ENCODE results near the gene MESD.

Gene MESD

DNA sequence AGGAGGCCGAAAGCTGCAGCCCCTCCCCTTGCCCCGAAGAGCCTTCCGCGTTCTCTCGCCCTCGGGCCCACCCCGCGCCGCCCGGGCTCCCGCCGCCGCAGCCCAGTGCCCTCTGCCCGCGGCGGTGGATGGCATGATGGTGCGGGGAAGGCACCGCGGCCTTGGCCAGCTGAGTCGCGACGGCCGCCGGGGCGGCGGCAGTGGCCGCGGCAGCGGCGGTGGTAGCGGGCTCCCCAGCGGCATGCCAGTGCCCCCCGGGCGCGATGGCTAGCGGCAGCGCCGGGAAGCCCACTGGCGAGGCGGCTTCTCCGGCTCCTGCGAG, 12.4 kb upstream of the MESD start:
- Histone ChIP-seq H3K9me3 (ENCODE audit: control insufficient read depth, low read length) (no peaks in the 10 kb centered on the region), H3K27me3 (ENCODE audit: control insufficient read depth, insufficient read depth, low read length, poor library complexity, severe bottlenecking) (peaks cover 29% of the 10 kb centered on the region), H3K4me1 (ENCODE audit: control insufficient read depth, insufficient read depth, low read length) (no peaks in the 10 kb centered on the region), H3K36me3 (ENCODE audit: control insufficient read depth, insufficient read depth, low read length) (no peaks in the 10 kb centered on the region), H3K27ac (ENCODE audit: insufficient read depth, low read depth, low read length, poor library complexity, severe bottlenecking) (no peak overlapping the region), H3K4me3 (ENCODE audit: insufficient read depth, low read depth, low read length) (peak overlapping the region; percentile 91)
- WGBS, 2 experiments = 1 to 2% methylated on average over 42 of the region's 42 CpGs

DNA sequence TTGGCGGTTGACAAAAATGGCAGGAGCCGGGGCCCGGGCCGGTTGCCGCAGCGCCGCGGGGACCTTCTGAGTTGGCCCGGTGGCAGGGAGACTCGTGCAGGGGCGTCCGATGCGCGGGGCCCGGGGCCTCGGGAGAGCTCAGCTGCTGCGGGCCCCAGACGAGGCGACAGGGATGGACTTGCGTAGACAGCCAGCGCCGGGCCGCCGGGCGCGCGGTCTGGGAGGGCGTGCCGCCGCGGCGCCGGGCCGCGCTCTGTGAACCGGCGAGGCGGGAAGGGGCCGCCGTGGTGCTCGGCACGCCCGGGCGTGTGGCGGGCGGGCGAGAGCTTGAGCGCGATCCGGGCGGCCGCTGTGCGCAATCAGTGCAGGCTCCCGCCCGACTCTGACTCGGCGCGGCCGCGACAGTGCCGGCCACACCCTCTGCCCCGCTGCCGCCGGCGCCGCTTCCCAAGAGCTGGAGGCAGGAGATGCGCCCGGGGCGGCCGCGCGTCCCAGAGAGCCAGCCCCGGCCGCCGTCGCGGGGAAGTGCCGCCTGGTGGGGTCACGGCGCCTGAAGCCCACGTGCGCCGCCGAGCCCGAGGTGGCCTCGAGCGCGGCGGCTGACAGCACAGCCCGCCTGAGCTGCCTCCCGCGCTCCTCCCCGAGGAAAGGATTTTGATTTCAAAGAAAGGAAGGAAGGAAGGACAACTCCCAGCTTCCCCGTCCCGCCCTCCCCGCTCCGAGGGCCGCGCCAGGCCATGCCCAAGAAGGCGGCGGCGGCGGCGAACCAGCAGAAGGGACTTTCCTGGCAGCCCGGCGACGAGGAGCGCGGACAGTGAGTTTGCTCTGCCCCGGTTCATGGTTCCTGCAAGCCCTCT, 11.8 kb upstream of the MESD start:
- Histone ChIP-seq H3K27ac (ENCODE audit: insufficient read depth, low read depth, low read length, poor library complexity, severe bottlenecking) (peak overlapping the region; percentile 72), H3K36me3 (ENCODE audit: control insufficient read depth, insufficient read depth, low read length) (no peaks in the 10 kb centered on the region), H3K4me3 (ENCODE audit: insufficient read depth, low read depth, low read length) (peak overlapping the region; percentile 91), H3K27me3 (ENCODE audit: control insufficient read depth, insufficient read depth, low read length, poor library complexity, severe bottlenecking) (peaks cover 29% of the 10 kb centered on the region), H3K4me1 (ENCODE audit: control insufficient read depth, insufficient read depth, low read length) (no peaks in the 10 kb centered on the region), H3K9me3 (ENCODE audit: control insufficient read depth, low read length) (no peaks in the 10 kb centered on the region)
- 0% methylated on average over 110 of the region's 110 CpGs for WGBS, 2 experiments

- Histone ChIP-seq H3K36me3 (ENCODE audit: control insufficient read depth, insufficient read depth, low read length) (no peaks in the 10 kb centered on the region), H3K27me3 (ENCODE audit: control insufficient read depth, insufficient read depth, low read length, poor library complexity, severe bottlenecking) (peaks cover 29% of the 10 kb centered on the region), H3K4me1 (ENCODE audit: control insufficient read depth, insufficient read depth, low read length) (no peaks in the 10 kb centered on the region), H3K27ac (ENCODE audit: insufficient read depth, low read depth, low read length, poor library complexity, severe bottlenecking) (peak within 1 kb of the TSS; percentile 72), H3K4me3 (ENCODE audit: insufficient read depth, low read depth, low read length) (peak within 1 kb of the TSS; percentile 91), H3K9me3 (ENCODE audit: control insufficient read depth, low read length) (no peaks in the 10 kb centered on the region)
- 0 to 1% methylated on average over 66 of the region's 66 CpGs for WGBS, 2 experiments
Observed at GRCh38 chr15:81000624-81001151, 11.1 kb upstream of the MESD start, which contains the start of gene TLNRD1. Gene TLNRD1 (plus strand): TSS chr15:81000923. CDS start chr15:81002272, 1,349 bp downstream.

DNA sequence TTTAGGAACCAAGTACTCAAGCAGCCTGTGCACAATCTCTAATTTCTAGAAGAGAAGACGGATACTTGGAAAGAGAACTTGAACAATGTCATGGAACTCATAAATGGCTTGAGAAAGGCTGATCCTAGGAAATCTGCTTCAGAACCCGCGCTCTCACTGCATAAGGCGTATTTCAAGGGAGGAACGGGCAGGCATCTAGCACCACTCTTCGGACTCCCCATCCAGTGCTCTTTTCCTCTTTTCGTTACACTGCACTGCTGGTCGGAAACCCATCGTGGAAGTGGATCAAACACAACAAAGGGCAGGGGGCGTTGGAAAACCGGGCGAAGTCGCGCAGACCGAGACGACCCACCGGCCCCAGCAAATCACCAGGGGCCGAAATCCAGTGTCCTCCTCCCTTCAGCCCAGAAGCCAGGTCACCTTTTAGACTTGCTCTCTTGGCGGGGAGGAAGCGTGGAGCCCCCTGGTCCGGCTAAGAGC, 10.6 kb upstream of the MESD start:
- Histone ChIP-seq H3K27ac (ENCODE audit: insufficient read depth, low read depth, low read length, poor library complexity, severe bottlenecking) (peak overlapping the region; percentile 22), H3K36me3 (ENCODE audit: control insufficient read depth, insufficient read depth, low read length) (no peaks in the 10 kb centered on the region), H3K9me3 (ENCODE audit: control insufficient read depth, low read length) (no peaks in the 10 kb centered on the region), H3K4me3 (ENCODE audit: insufficient read depth, low read depth, low read length) (peak overlapping the region; percentile 91), H3K27me3 (ENCODE audit: control insufficient read depth, insufficient read depth, low read length, poor library complexity, severe bottlenecking) (peaks cover 29% of the 10 kb centered on the region), H3K4me1 (ENCODE audit: control insufficient read depth, insufficient read depth, low read length) (no peaks in the 10 kb centered on the region)
- WGBS, 2 experiments = 13 to 14% methylated on average over 21 of the region's 21 CpGs

DNA sequence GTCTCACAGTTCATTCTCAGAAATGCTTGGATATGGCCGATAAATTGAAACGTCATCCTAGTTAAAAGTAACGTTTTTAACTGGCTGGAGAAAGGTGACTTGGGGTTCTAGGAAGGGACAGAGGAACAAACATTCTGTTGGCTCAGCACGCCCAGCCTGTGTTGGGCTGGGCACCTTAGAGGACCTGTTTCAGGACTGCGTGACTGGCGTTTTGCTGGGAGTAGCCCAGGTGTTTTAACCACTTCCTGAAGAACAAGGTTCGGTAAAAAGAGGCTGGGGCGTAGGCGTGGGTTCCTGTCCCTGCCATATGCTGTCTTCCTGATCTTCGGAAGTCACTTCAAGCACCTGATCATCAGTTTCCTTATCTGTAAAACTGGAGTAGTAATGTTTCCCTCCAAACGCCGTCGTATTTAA, 10.0 kb upstream of the MESD start:
- 88 to 91% methylated on average over 13 of the region's 13 CpGs for WGBS, 2 experiments
- Histone ChIP-seq H3K4me3 (ENCODE audit: insufficient read depth, low read depth, low read length) (peak overlapping the region; percentile 91), H3K4me1 (ENCODE audit: control insufficient read depth, insufficient read depth, low read length) (no peaks in the 10 kb centered on the region), H3K9me3 (ENCODE audit: control insufficient read depth, low read length) (no peaks in the 10 kb centered on the region), H3K27me3 (ENCODE audit: control insufficient read depth, insufficient read depth, low read length, poor library complexity, severe bottlenecking) (peaks cover 29% of the 10 kb centered on the region), H3K27ac (ENCODE audit: insufficient read depth, low read depth, low read length, poor library complexity, severe bottlenecking) (no peak overlapping the region), H3K36me3 (ENCODE audit: control insufficient read depth, insufficient read depth, low read length) (no peaks in the 10 kb centered on the region)

- Histone ChIP-seq H3K9me3 (ENCODE audit: control insufficient read depth, low read length) (no peaks in the 10 kb centered on the region), H3K4me1 (ENCODE audit: control insufficient read depth, insufficient read depth, low read length) (no peaks in the 10 kb centered on the region), H3K36me3 (ENCODE audit: control insufficient read depth, insufficient read depth, low read length) (no peaks in the 10 kb centered on the region), H3K27ac (ENCODE audit: insufficient read depth, low read depth, low read length, poor library complexity, severe bottlenecking) (no peak overlapping the region), H3K27me3 (ENCODE audit: control insufficient read depth, insufficient read depth, low read length, poor library complexity, severe bottlenecking) (peaks cover 29% of the 10 kb centered on the region), H3K4me3 (ENCODE audit: insufficient read depth, low read depth, low read length) (no peak overlapping the region)
- WGBS, 2 experiments = 50 to 79% methylated on average over 1 of the region's 1 CpG
Observed at GRCh38 chr15:80998251-80998650, 8.6 kb upstream of the MESD start.

DNA sequence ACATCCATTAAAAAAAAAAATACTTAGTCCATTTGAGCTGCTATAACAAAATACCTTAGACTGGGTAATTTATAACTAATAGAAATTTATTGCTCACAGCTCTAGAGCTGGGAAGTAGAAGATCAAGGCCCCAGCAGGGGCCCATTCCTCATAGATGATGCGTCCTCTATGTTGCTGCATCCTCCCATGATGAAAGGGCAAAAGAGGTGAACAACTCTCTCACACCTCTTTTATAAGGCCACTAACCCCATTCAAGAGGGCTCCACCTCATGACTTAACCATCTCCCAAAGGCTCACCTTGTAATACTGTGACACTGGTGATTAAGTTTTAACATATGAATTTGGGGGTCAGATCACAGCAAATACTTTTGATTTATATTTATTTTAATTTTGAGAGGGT, 8.1 kb upstream of the MESD start:
- no peak overlapping the region for H3K27ac ChIP-seq (ENCODE audit: insufficient read depth, low read depth, low read length, poor library complexity, severe bottlenecking)
- H3K4me3 ChIP-seq (ENCODE audit: insufficient read depth, low read depth, low read length) = no peak overlapping the region
- H3K4me1 ChIP-seq (ENCODE audit: control insufficient read depth, insufficient read depth, low read length) = no peaks in the 10 kb centered on the region
- H3K27me3 ChIP-seq (ENCODE audit: control insufficient read depth, insufficient read depth, low read length, poor library complexity, severe bottlenecking) = peaks cover 27% of the 10 kb centered on the region
- 90 to 100% methylated on average over 1 of the region's 1 CpG for WGBS, 2 experiments
- H3K9me3 ChIP-seq (ENCODE audit: control insufficient read depth, low read length) = no peaks in the 10 kb centered on the region
- H3K36me3 ChIP-seq (ENCODE audit: control insufficient read depth, insufficient read depth, low read length) = no peaks in the 10 kb centered on the region

GRCh38 chr15:80996247-80996646, 6.6 kb upstream of the MESD start:
- 83% methylated on average over 1 of the region's 1 CpG; no CpG with 5 or more reads in 1 of the 2 experiments for WGBS, 2 experiments
- no peaks in the 10 kb centered on the region for H3K36me3 ChIP-seq (ENCODE audit: control insufficient read depth, insufficient read depth, low read length)
- H3K9me3 ChIP-seq (ENCODE audit: control insufficient read depth, low read length) = no peaks in the 10 kb centered on the region
- no peak overlapping the region for H3K27ac ChIP-seq (ENCODE audit: insufficient read depth, low read depth, low read length, poor library complexity, severe bottlenecking)
- H3K4me3 ChIP-seq (ENCODE audit: insufficient read depth, low read depth, low read length) = no peak overlapping the region
- H3K4me1 ChIP-seq (ENCODE audit: control insufficient read depth, insufficient read depth, low read length) = no peaks in the 10 kb centered on the region
- H3K27me3 ChIP-seq (ENCODE audit: control insufficient read depth, insufficient read depth, low read length, poor library complexity, severe bottlenecking) = peaks cover 16% of the 10 kb centered on the region

DNA sequence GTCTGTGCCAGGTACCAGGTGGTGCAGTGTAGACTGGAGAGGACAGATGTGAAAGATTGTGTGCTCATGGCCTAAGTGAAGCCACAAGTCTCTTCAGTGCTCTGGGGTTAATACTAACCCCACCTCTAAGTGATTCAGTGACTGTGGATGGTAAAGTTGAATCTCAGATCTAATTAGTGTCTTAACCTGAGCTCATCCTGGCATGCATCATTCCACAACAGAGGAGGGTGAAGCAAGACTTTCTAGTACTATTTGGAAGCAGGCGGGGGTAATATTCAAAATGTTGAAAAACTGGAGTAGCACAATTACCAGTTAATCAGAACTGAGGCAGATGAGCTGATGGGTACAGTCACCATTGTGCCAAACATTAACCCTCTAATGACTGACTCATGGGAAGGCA, 2.8 kb upstream of the MESD start:
- no peaks in the 10 kb centered on the region for H3K36me3 ChIP-seq (ENCODE audit: control insufficient read depth, insufficient read depth, low read length)
- no peak overlapping the region for H3K4me3 ChIP-seq (ENCODE audit: insufficient read depth, low read depth, low read length)
- no peaks in the 10 kb centered on the region for H3K9me3 ChIP-seq (ENCODE audit: control insufficient read depth, low read length)
- H3K27me3 ChIP-seq (ENCODE audit: control insufficient read depth, insufficient read depth, low read length, poor library complexity, severe bottlenecking) = no peaks in the 10 kb centered on the region
- peaks cover 7% of the 10 kb centered on the region for H3K4me1 ChIP-seq (ENCODE audit: control insufficient read depth, insufficient read depth, low read length)
- H3K27ac ChIP-seq (ENCODE audit: insufficient read depth, low read depth, low read length, poor library complexity, severe bottlenecking) = no peak overlapping the region
- 96 to 100% methylated on average over 1 of the region's 1 CpG for WGBS, 2 experiments

- H3K27me3 ChIP-seq (ENCODE audit: control insufficient read depth, insufficient read depth, low read length, poor library complexity, severe bottlenecking) = no peaks in the 10 kb centered on the region
- H3K4me1 ChIP-seq (ENCODE audit: control insufficient read depth, insufficient read depth, low read length) = peaks cover 8% of the 10 kb centered on the region
- no peaks in the 10 kb centered on the region for H3K36me3 ChIP-seq (ENCODE audit: control insufficient read depth, insufficient read depth, low read length)
- no peak overlapping the region for H3K27ac ChIP-seq (ENCODE audit: insufficient read depth, low read depth, low read length, poor library complexity, severe bottlenecking)
- H3K4me3 ChIP-seq (ENCODE audit: insufficient read depth, low read depth, low read length) = no peak overlapping the region
- no peaks in the 10 kb centered on the region for H3K9me3 ChIP-seq (ENCODE audit: control insufficient read depth, low read length)
- 92 to 98% methylated on average over 4 of the region's 4 CpGs for whole genome bisulfite sequencing, 2 experiments
Observed at GRCh38 chr15:80992006-80992405, 2.4 kb upstream of the MESD start.
